ENCODE results near the gene APBA3. TPM values are rescaled to one million over a fixed set of nuclear protein-coding genes. Genes with fewer than 3 reads are reported as not detected.
A peak's percentile ranks its signal among the peaks of the same experiment; 100 is the strongest.

Gene APBA3
- total and polyA plus RNA-seq, 2 experiments from 2014 or later: 34.3 to 49.4 TPM

DNA sequence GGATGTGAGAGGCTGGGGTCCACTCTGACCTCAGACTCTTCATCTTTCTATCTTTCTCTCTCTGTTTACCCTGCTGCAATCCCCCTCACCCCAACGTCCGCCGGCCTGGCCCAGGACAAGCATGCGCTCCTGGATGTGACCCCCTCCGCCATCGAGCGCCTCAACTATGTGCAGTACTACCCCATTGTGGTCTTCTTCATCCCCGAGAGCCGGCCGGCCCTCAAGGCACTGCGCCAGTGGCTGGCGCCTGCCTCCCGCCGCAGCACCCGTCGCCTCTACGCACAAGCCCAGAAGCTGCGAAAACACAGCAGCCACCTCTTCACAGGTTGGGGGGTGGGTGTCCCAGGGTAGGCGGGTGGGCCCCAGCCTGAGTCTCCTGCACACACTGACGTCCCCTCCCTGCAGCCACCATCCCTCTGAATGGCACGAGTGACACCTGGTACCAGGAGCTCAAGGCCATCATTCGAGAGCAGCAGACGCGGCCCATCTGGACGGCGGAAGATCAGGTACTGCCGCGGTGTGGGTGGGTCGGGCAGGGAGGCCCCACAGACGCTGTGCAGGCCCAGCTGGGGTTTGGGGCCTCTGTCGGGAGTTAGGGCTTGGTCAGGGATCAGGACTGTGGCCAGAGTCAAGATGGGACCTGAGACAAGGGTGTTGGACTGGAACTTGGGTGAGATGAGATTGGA is 15.0 kb downstream of the APBA3 start:
- no peak for TF ChIP-seq CTCF (IDR thresholded peaks at IDR 0.05; ENCODE audit: low read depth, low read length)
- Histone ChIP-seq H3K4me3 (no peak overlapping the region), H3K9me3 (ENCODE audit: low read depth) (no peaks in the 10 kb centered on the region), H3K36me3 (peaks cover 6% of the 10 kb centered on the region), H3K27ac (no peak overlapping the region), H3K27me3 (no peaks in the 10 kb centered on the region), H3K4me1 (ENCODE audit: low read depth) (no peaks in the 10 kb centered on the region)
- no peak for DNase-seq (ENCODE audit: low read depth in 1 of 2, low spot score in 1 of 2)

DNA sequence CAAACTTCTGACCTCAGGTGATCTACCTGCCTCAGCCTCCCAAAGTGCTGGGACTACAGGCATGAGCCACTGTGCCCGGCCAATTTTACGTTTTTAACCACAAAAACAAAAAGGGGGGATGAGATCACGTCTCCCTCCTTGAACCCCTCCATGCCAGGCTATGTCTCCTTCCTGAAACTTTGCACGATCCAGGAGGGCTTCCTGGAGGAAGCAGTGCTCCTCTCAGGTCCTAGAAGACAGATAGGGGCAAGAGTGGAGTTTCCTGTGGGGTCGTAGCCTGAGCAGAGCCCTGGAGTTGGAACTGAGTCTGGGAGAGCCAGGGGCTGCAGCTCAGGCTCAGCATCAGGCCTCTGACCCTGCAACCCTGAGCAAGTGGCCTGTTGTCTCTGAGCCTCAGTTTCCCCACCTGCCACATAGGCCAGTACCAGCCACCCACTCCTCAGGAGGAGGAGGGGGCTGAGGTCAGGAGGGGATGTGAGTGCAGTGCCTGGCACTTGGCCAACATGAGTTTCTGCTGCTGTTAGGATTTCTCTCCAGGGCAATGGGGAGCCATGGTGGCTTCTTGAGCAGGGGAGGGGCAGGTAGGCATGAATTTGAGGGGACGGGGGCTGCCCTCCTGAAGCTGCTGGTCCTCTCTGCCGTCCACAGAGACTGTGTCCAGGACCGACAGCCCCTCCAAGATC is 16.0 kb downstream of the APBA3 start:
- no peak for TF ChIP-seq CTCF (IDR thresholded peaks at IDR 0.05; ENCODE audit: low read depth, low read length)
- H3K36me3 ChIP-seq: peaks cover 3% of the 10 kb centered on the region
- no peaks in the 10 kb centered on the region for H3K4me1 ChIP-seq (ENCODE audit: low read depth)
- no peaks in the 10 kb centered on the region for H3K9me3 ChIP-seq (ENCODE audit: low read depth)
- no peak overlapping the region for H3K27ac ChIP-seq
- no peaks in the 10 kb centered on the region for H3K27me3 ChIP-seq
- DNase-seq (ENCODE audit: low read depth in 1 of 2, low spot score in 1 of 2): no peak
- H3K4me3 ChIP-seq: no peak overlapping the region

- no peak overlapping the region for H3K4me3 ChIP-seq
- TF ChIP-seq CTCF (IDR thresholded peaks at IDR 0.05; ENCODE audit: low read depth, low read length): no peak
- DNase-seq (ENCODE audit: low read depth in 1 of 2, low spot score in 1 of 2): peak in 1 of 2 donors; percentile 21
- no peaks in the 10 kb centered on the region for H3K4me1 ChIP-seq (ENCODE audit: low read depth)
- no peaks in the 10 kb centered on the region for H3K27me3 ChIP-seq
- H3K27ac ChIP-seq: no peak overlapping the region
- no peaks in the 10 kb centered on the region for H3K36me3 ChIP-seq
- no peaks in the 10 kb centered on the region for H3K9me3 ChIP-seq (ENCODE audit: low read depth)
Measured at GRCh38 chr19:3743486-3743885, 18.0 kb downstream of the APBA3 start.

GRCh38 chr19:3740431-3740830 is 21.1 kb downstream of the APBA3 start:
- Histone ChIP-seq H3K4me3 (no peak overlapping the region), H3K4me1 (ENCODE audit: low read depth) (no peaks in the 10 kb centered on the region), H3K27me3 (no peaks in the 10 kb centered on the region), H3K27ac (no peak overlapping the region), H3K9me3 (ENCODE audit: low read depth) (no peaks in the 10 kb centered on the region), H3K36me3 (no peaks in the 10 kb centered on the region)
- no peak for DNase-seq (ENCODE audit: low read depth in 1 of 2, low spot score in 1 of 2)
- no peak for TF ChIP-seq CTCF (IDR thresholded peaks at IDR 0.05; ENCODE audit: low read depth, low read length)

GRCh38 chr19:3738477-3739220 is 22.8 kb downstream of the APBA3 start:
- Histone ChIP-seq H3K36me3 (no peaks in the 10 kb centered on the region), H3K4me3 (no peak overlapping the region), H3K27me3 (no peaks in the 10 kb centered on the region), H3K9me3 (ENCODE audit: low read depth) (no peaks in the 10 kb centered on the region), H3K4me1 (ENCODE audit: low read depth) (no peaks in the 10 kb centered on the region), H3K27ac (no peak overlapping the region)
- DNase-seq (ENCODE audit: low read depth in 1 of 2, low spot score in 1 of 2): no peak
- TF ChIP-seq CTCF (IDR thresholded peaks at IDR 0.05; ENCODE audit: low read depth, low read length): no peak

All from cardiac muscle cell (in vitro differentiated cells and primary cell).